Smooth muscle cell (in vitro differentiated cells): ENCODE results near the gene PLEKHA8. TPM values are rescaled to one million over a fixed set of nuclear protein-coding genes. Genes with fewer than 3 reads are reported as not detected.

Source experiments
- DNase-seq: peaks from one replicate; lab custom pipeline; 2025; ENCODE audit not compliant: unreplicated experiment; lab: John Stamatoyannopoulos, UW
- H2AFZ ChIP-seq: fragments of 200-600 bp; sonication (generic); 2 replicates; pipeline ENCODE4 v1.6.0; 2016; ENCODE audit warnings: antibody characterized with exemption, low read depth, mild to moderate bottlenecking
- H3F3A ChIP-seq: fragments of 200-600 bp; sonication (generic); 2 replicates; pipeline ENCODE4 v1.6.0; 2017; ENCODE audit warnings: antibody characterized with exemption, low read depth
- H3K27ac ChIP-seq: fragments of 200-600 bp; sonication (generic); 2 replicates; pipeline ENCODE4 v1.5.1; 2016; ENCODE audit warnings: low read depth, mild to moderate bottlenecking
- H3K27me3 ChIP-seq: fragments of 200-600 bp; sonication (generic); 2 replicates; pipeline ENCODE4 v1.6.1; 2016; ENCODE audit warnings: low read depth, mild to moderate bottlenecking
- H3K36me3 ChIP-seq: fragments of 200-600 bp; sonication (generic); 2 replicates; pipeline ENCODE4 v1.5.1; 2016; ENCODE audit warnings: low read depth
- H3K4me1 ChIP-seq: fragments of 200-600 bp; sonication (generic); 2 replicates; pipeline ENCODE4 v1.5.1; 2016; ENCODE audit warnings: low read depth
- H3K4me2 ChIP-seq: fragments of 200-600 bp; sonication (generic); 2 replicates; pipeline ENCODE4 v1.6.0; 2016; ENCODE audit warnings: mild to moderate bottlenecking
- H3K4me3 ChIP-seq: fragments of 200-600 bp; sonication (generic); 2 replicates; pipeline ENCODE4 v1.5.1; 2016; ENCODE audit warnings: mild to moderate bottlenecking
- H3K79me2 ChIP-seq: fragments of 200-600 bp; sonication (generic); 2 replicates; pipeline ENCODE4 v1.6.0; 2016; ENCODE audit warnings: low read depth, mild to moderate bottlenecking
- H3K9ac ChIP-seq: fragments of 200-600 bp; sonication (generic); 2 replicates; pipeline ENCODE4 v1.6.0; 2016; ENCODE audit warnings: low read depth
- H3K9me3 ChIP-seq: fragments of 200-600 bp; sonication (generic); replicated peaks from 2 replicates; pipeline ENCODE4 v1.5.1; 2016; ENCODE audit warnings: low read depth
- H4K20me1 ChIP-seq: fragments of 200-600 bp; sonication (generic); 2 replicates; pipeline ENCODE4 v1.6.0; 2016; ENCODE audit warnings: low read depth
- WGBS: methylation state at CpG from one replicate; pipeline ENCODE4 v1.1.7; 2016; ENCODE audit warnings: low lambda C conversion rate; 5-methylcytosine and 5-hydroxymethylcytosine counted together
- polyA plus RNA-seq: library from polyadenylated mRNA; unstranded; fragments of >200 nt; fragmentation: Nextera tagmentation; extraction: Ambion mirVana; gene quantifications from 2 replicates; pipeline ENCODE4 v1.2.1, GENCODE V29; 2016
- total RNA-seq: library from RNA; depleted of rRNA; stranded (reverse); fragments of >200 nt; gene quantifications from 2 replicates; pipeline ENCODE4 v1.2.3, GENCODE V29; 2014
- TF ChIP-seq, protein P1 (sequence below): fragments of 200-600 bp; sonication (generic); IDR thresholded peaks from 2 replicates; pipeline ENCODE4 v1.5.1; 2017; ENCODE audit warnings: borderline replicate concordance, mild to moderate bottlenecking, antibody characterized with exemption; ENCODE audit not compliant: insufficient read depth, poor library complexity, severe bottlenecking

The PLEKHA8 gene
- total and polyA plus RNA-seq, 2 experiments from 2014 or later: 10.0 to 20.4 TPM

DNA sequence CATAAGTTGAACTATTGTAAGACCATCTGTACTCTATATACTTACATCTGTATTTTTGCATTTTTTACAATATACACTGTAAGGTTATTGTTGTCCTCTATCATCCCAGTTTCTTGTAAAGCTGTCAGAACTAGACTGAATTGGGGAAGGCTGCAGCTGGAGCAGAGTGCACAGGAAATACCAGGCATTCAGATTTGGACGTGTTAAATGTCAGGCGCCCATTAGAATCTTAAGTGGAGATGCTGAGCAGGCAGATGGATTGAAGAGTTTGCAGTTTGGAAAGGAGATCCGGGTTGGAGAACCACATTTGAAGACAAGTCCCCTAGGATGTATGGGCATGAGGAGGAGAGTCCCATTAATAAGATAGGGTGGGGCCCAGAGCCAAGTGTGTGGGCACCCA, 147.0 kb downstream of the PLEKHA8 start:
- Histone ChIP-seq H4K20me1 (no peaks in the 10 kb centered on the region), H3K79me2 (no peaks in the 10 kb centered on the region), H3K9me3 (no peaks in the 10 kb centered on the region), H3K4me3 (no peak overlapping the region), H2AFZ (no peak overlapping the region), H3K27me3 (no peaks in the 10 kb centered on the region), H3K4me2 (no peak overlapping the region), H3K27ac (no peak overlapping the region), H3F3A (peaks cover 5% of the 10 kb centered on the region), H3K9ac (no peak overlapping the region), H3K36me3 (no peaks in the 10 kb centered on the region), H3K4me1 (no peaks in the 10 kb centered on the region)
- DNase-seq: no peak
- TF ChIP-seq, protein P1, sequence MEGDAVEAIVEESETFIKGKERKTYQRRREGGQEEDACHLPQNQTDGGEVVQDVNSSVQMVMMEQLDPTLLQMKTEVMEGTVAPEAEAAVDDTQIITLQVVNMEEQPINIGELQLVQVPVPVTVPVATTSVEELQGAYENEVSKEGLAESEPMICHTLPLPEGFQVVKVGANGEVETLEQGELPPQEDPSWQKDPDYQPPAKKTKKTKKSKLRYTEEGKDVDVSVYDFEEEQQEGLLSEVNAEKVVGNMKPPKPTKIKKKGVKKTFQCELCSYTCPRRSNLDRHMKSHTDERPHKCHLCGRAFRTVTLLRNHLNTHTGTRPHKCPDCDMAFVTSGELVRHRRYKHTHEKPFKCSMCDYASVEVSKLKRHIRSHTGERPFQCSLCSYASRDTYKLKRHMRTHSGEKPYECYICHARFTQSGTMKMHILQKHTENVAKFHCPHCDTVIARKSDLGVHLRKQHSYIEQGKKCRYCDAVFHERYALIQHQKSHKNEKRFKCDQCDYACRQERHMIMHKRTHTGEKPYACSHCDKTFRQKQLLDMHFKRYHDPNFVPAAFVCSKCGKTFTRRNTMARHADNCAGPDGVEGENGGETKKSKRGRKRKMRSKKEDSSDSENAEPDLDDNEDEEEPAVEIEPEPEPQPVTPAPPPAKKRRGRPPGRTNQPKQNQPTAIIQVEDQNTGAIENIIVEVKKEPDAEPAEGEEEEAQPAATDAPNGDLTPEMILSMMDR: no peak
- WGBS: 14% methylated on average over 3 of the region's 3 CpGs

DNA sequence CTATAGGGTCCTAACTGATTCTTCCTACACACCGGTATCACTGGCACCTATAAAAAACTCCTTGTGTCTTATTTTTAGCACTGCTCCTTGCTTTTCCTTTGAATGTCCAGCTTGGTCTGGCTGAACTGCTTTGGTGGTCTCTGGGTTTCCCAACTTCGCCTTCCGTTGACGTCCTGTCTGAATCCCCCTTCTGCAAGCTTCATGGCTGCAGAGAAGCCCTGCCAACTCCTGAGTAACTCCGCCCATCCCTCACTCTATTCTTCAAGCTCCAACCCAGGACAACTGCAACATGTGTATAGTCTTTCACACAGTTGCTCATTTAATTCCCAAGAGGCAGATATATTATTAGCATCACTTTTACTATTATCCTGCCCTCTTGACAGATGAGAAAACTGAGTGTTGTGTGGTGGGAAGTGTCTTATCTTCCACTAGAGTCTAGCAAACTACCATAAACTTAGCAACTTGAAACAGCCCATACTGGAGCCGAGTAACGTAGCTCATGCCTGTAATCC, 147.5 kb downstream of the PLEKHA8 start:
- H3K4me2 ChIP-seq: no peak overlapping the region
- no peak overlapping the region for H2AFZ ChIP-seq
- H3K9me3 ChIP-seq: no peaks in the 10 kb centered on the region
- H3K4me1 ChIP-seq: no peaks in the 10 kb centered on the region
- no peak for DNase-seq
- no peak overlapping the region for H3K4me3 ChIP-seq
- TF ChIP-seq, protein P1: no peak
- no peak overlapping the region for H3K27ac ChIP-seq
- H3K79me2 ChIP-seq: no peaks in the 10 kb centered on the region
- H3K27me3 ChIP-seq: no peaks in the 10 kb centered on the region
- H3K36me3 ChIP-seq: no peaks in the 10 kb centered on the region
- H3K9ac ChIP-seq: no peak overlapping the region
- H3F3A ChIP-seq: peaks cover 5% of the 10 kb centered on the region
- WGBS: 63% methylated on average over 7 of the region's 7 CpGs
- H4K20me1 ChIP-seq: no peaks in the 10 kb centered on the region

DNA sequence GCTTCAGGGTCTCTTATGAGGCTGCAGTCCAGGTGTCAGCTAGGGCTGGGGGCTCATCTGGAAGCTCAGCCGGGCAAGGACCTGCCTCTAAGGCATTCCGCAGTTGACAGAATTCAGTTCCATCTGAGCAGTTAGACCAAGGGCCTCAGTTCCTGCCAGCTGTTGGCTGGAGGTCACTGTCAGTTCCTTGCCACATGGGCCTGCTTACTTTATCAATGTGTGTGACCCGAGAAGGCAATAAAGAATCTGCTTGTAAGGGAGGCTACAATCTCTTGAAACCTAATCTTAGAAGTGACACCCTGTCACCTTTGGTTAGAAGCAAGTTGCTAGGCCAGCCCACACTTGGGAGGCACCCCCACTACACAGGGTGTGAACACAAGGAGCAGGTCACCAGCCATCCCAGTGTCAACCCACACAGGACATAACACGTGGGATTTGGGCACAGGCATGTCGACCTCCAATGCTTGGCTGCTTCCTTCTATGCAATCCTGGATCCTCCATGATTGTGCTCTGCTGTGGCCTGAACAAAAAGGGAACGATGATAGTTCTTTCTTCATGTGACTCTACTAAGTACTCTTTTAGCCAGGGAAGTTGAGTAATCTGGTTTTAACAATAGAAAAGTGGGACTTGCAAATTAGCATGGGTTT, 148.4 kb downstream of the PLEKHA8 start:
- H3K9me3 ChIP-seq: no peaks in the 10 kb centered on the region
- WGBS: 77% methylated on average over 6 of the region's 6 CpGs
- H4K20me1 ChIP-seq: no peaks in the 10 kb centered on the region
- no peak overlapping the region for H2AFZ ChIP-seq
- H3K27me3 ChIP-seq: no peaks in the 10 kb centered on the region
- no peak for DNase-seq
- H3K27ac ChIP-seq: no peak overlapping the region
- TF ChIP-seq, protein P1: no peak
- no peak overlapping the region for H3K4me3 ChIP-seq
- no peaks in the 10 kb centered on the region for H3K4me1 ChIP-seq
- no peaks in the 10 kb centered on the region for H3K79me2 ChIP-seq
- H3F3A ChIP-seq: peaks cover 5% of the 10 kb centered on the region
- H3K9ac ChIP-seq: no peak overlapping the region
- H3K4me2 ChIP-seq: no peak overlapping the region
- no peaks in the 10 kb centered on the region for H3K36me3 ChIP-seq

GRCh38 chr7:30177186-30177585, 149.0 kb downstream of the PLEKHA8 start:
- H3K4me3 ChIP-seq: no peak overlapping the region
- H3K79me2 ChIP-seq: no peaks in the 10 kb centered on the region
- H3K4me1 ChIP-seq: no peaks in the 10 kb centered on the region
- WGBS: 94% methylated on average over 5 of the region's 5 CpGs
- peaks cover 5% of the 10 kb centered on the region for H3F3A ChIP-seq
- H3K36me3 ChIP-seq: no peaks in the 10 kb centered on the region
- H3K27ac ChIP-seq: no peak overlapping the region
- H3K27me3 ChIP-seq: no peaks in the 10 kb centered on the region
- no peak overlapping the region for H2AFZ ChIP-seq
- DNase-seq: no peak
- H4K20me1 ChIP-seq: no peaks in the 10 kb centered on the region
- no peak overlapping the region for H3K9ac ChIP-seq
- H3K9me3 ChIP-seq: no peaks in the 10 kb centered on the region
- no peak overlapping the region for H3K4me2 ChIP-seq
- TF ChIP-seq, protein P1: no peak
